Kidney (tissue), 14 donors: ENCODE results near the gene OTOS. TPM values are rescaled to one million over a fixed set of nuclear protein-coding genes. Genes with fewer than 3 reads are reported as not detected.

ENCODE experiments used
- DNase-seq, 5 donors: peaks; one replicate each; pipeline ENCODE4 v3.0.0-alpha.2; 2013 to 2020
- FAIRE-seq: peaks from 2 replicates; lab custom pipeline; 2012; peaks lifted over from hg19 to GRCh38; lab: Jason Lieb, UNC
- H3K27ac ChIP-seq, 2 donors: one replicate each; pipeline ENCODE4 v1.7.0; 2013; ENCODE audit warnings: low read depth in 2 of 2, low read length in 2 of 2, inconsistent platforms in 1 of 2
- H3K27me3 ChIP-seq: one replicate; pipeline ENCODE4 v1.7.1; 2013; ENCODE audit warnings: low read length, inconsistent platforms; ENCODE audit not compliant: control insufficient read depth, insufficient read depth
- H3K36me3 ChIP-seq, 3 donors: one replicate each; pipeline versions ENCODE4 v1.7.0 to v1.7.1; 2013; ENCODE audit warnings: low read length in 3 of 3, control low read depth in 1 of 3, inconsistent platforms in 1 of 3; ENCODE audit not compliant: insufficient read depth in 3 of 3, control insufficient read depth in 2 of 3
- H3K4me1 ChIP-seq, 3 donors: one replicate each; pipeline versions ENCODE4 v1.7.0 to v1.7.1; 2013; ENCODE audit warnings: low read length in 3 of 3, inconsistent platforms in 1 of 3, low read depth in 1 of 3; ENCODE audit not compliant: control insufficient read depth in 2 of 3, insufficient read depth in 2 of 3
- H3K4me3 ChIP-seq, 3 donors: one replicate each; pipeline versions ENCODE4 v1.7.0 to v1.8.1; 2013; ENCODE audit warnings: low read length in 3 of 3, control low read depth in 1 of 3, inconsistent platforms in 1 of 3
- H3K9ac ChIP-seq, 3 donors: one replicate each; pipeline versions ENCODE4 v1.7.0 to v1.7.1; 2013; ENCODE audit warnings: low read length in 3 of 3, control low read depth in 1 of 3, inconsistent platforms in 1 of 3
- H3K9me3 ChIP-seq, 3 donors: one replicate each; pipeline versions ENCODE4 v1.7.0 to v1.7.1; 2013; ENCODE audit warnings: low read length in 3 of 3, control low read depth in 1 of 3, inconsistent platforms in 1 of 3; ENCODE audit not compliant: control insufficient read depth in 2 of 3, insufficient read depth in 1 of 3
- CTCF ChIP-seq: IDR thresholded peaks from 3 replicates; pipeline ENCODE4 v1.5.1; 2012; ENCODE audit warnings: mild to moderate bottlenecking, moderate library complexity, borderline replicate concordance; ENCODE audit not compliant: insufficient read depth; ENCODE audit errors: extremely low read depth
- intact Hi-C: fragments of 100-400 bp; cut with DNase I; formaldehyde crosslinking; loops from one replicate; pipeline ENCODE4 v1.11.1; 2022
- polyA plus RNA-seq: library from polyadenylated mRNA; stranded (reverse); fragments of 350-450 nt; fragmentation: Illumina TruSeq; extraction: RNeasy Lipid Tissue Mini Kit (QIAGEN cat#74804); gene quantifications from one replicate; pipeline ENCODE4 v1.2.3, GENCODE V29; 2014; ENCODE audit warnings: low read depth, low replicate concordance; ENCODE audit not compliant: insufficient read depth
- total RNA-seq: library from RNA; stranded (reverse); fragmentation: NEBNext Ultra II Directional; extraction: Animal tissue kit (Norgen Biotek cat#: 25700); gene quantifications from one replicate; pipeline ENCODE4 v1.2.1, GENCODE V29; 2021
- donor health status: control.
- donor health status: control.
- donor health status: control.
- donor health status: control.
- donor health status: control.
- donor health status: DM: yes; HTN: yes; CAD: no.
- donor health status: Normal renal cell carcinoma (clear cell type).

The OTOS gene
- total and polyA plus RNA-seq, 2 donors from 2014 or later = 1.5 to 4.6 TPM

GRCh38 chr2:240169486-240170353, 29.3 kb upstream of the OTOS start:
- TF ChIP-seq CTCF = no peak
- no peak overlapping the region for H3K27ac ChIP-seq
- FAIRE-seq (no peak), DNase-seq (peak in 1 of 5 donors; percentile 46)
- no peaks in the 10 kb centered on the region for H3K4me1 ChIP-seq
- no peaks in the 10 kb centered on the region for H3K36me3 ChIP-seq
- H3K9ac ChIP-seq = no peak overlapping the region
- no peaks in the 10 kb centered on the region for H3K27me3 ChIP-seq
- intact Hi-C loops = no loop called here
- no peak overlapping the region for H3K4me3 ChIP-seq
- no peaks in the 10 kb centered on the region for H3K9me3 ChIP-seq

- peaks cover 0 to 4% (median 0%) of the 10 kb centered on the region in 3 donors for H3K9me3 ChIP-seq
- no peak for TF ChIP-seq CTCF
- DNase-seq = peak in 1 of 5 donors; percentile 60
- H3K4me1 ChIP-seq = no peaks in the 10 kb centered on the region
- no peak overlapping the region for H3K4me3 ChIP-seq
- H3K36me3 ChIP-seq = peaks cover 0 to 3% (median 0%) of the 10 kb centered on the region in 3 donors
- intact Hi-C loops = no loop called here
- H3K27me3 ChIP-seq = no peaks in the 10 kb centered on the region
- no peak overlapping the region for H3K27ac ChIP-seq
- no peak overlapping the region for H3K9ac ChIP-seq
- FAIRE-seq = no peak
Measured at GRCh38 chr2:240168546-240169361, 28.3 kb upstream of the OTOS start.

- peaks cover 0 to 4% (median 0%) of the 10 kb centered on the region in 3 donors for H3K9me3 ChIP-seq
- H3K4me3 ChIP-seq = no peak overlapping the region
- intact Hi-C loops = no loop called here
- H3K4me1 ChIP-seq = no peaks in the 10 kb centered on the region
- FAIRE-seq (no peak), DNase-seq (peak in 1 of 5 donors; percentile 61)
- H3K27ac ChIP-seq = no peak overlapping the region
- TF ChIP-seq CTCF = no peak
- H3K27me3 ChIP-seq = no peaks in the 10 kb centered on the region
- no peak overlapping the region for H3K9ac ChIP-seq
- peaks cover 0 to 3% (median 0%) of the 10 kb centered on the region in 3 donors for H3K36me3 ChIP-seq
Measured at GRCh38 chr2:240168041-240168440, 27.6 kb upstream of the OTOS start.
